Activated CD4-positive, alpha-beta T cell treated with anti-CD3 and anti-CD28 coated beads, Interleukin-2, amount 10 ng/mL, durations not matched to agents 24 days and 14 days (primary cell): ENCODE results near the gene NRP1. TPM values are rescaled to one million over a fixed set of nuclear protein-coding genes. Genes with fewer than 3 reads are reported as not detected.

Experiments
- DNase-seq: peaks from one replicate; pipeline ENCODE4 v3.0.0; 2022
- H3K27ac Mint-ChIP-seq: one replicate; pipeline ENCODE4 v1.8.0; 2022; ENCODE audit warnings: mild to moderate bottlenecking, mixed read lengths
- H3K27me3 Mint-ChIP-seq: one replicate; pipeline ENCODE4 v1.8.0; 2022; ENCODE audit warnings: mixed read lengths
- H3K36me3 Mint-ChIP-seq: one replicate; pipeline ENCODE4 v1.8.0; 2022; ENCODE audit warnings: low read depth, mild to moderate bottlenecking, mixed read lengths
- H3K4me1 Mint-ChIP-seq: one replicate; pipeline ENCODE4 v1.8.0; 2021; ENCODE audit warnings: mixed read lengths
- H3K4me3 Mint-ChIP-seq: one replicate; pipeline ENCODE4 v1.8.0; 2022; ENCODE audit warnings: mild to moderate bottlenecking, moderate library complexity, mixed read lengths
- H3K9me3 Mint-ChIP-seq: one replicate; pipeline ENCODE4 v1.8.0; 2021; ENCODE audit warnings: mixed read lengths
- intact Hi-C: fragments of 100-400 bp; cut with micrococcal nuclease; formaldehyde crosslinking; loops from one replicate; pipeline ENCODE4 v1.15.1; 2023
- total RNA-seq: library from RNA; stranded (reverse); gene quantifications from 2 replicates; pipeline ENCODE4 v1.2.3, GENCODE V29; 2022

NRP1 gene
- total RNA-seq, 1 donor from 2014 or later = 5.0 TPM

DNA sequence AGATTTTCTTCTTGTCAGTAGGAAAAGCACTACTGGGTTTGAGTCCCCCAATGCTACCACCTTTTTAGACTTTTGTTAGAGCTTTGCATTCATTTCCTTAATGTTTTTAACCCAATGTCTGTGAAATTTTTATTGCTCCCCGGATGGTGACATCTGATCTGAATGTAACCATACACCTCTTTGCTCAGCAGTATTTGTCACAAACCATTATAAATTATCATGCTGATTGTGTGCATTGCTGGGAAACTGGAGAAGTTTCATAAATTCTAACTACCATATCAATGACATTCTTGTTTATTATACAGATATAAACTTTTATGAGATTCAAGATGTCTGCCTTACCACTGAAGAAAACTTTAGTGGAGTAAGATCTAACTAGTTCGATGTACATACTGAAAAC is 8.5 kb downstream of the NRP1 start:
- H3K27me3 Mint-ChIP-seq = peaks cover 35% of the 10 kb centered on the region
- H3K4me1 Mint-ChIP-seq = peaks cover under 1% of the 10 kb centered on the region
- intact Hi-C loops = no loop called here
- H3K27ac Mint-ChIP-seq = no peak overlapping the region
- H3K4me3 Mint-ChIP-seq = no peak overlapping the region
- no peaks in the 10 kb centered on the region for H3K36me3 Mint-ChIP-seq
- DNase-seq = no peak
- H3K9me3 Mint-ChIP-seq = no peaks in the 10 kb centered on the region

DNA sequence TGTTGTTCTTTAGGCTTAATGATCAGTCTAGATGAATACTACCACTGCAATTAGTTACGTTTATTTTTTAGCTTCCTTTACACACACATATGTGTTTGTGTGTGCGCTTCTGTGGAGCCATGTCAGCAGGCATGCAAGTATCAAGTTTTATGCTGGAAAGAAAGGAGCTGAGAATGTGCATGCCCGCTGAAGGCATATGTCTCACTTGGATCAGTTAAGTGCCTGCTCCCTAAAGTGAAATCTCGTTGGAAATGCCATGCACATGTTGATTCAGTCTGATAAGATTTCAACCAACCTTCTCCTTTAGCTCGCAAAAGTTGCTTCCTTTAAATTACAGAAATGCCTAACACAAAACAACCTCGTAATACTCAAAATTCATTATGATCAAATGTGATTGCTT is 10.7 kb downstream of the NRP1 start:
- no peaks in the 10 kb centered on the region for H3K36me3 Mint-ChIP-seq
- no peak overlapping the region for H3K4me3 Mint-ChIP-seq
- intact Hi-C loops = no loop called here
- peaks cover 24% of the 10 kb centered on the region for H3K27me3 Mint-ChIP-seq
- H3K27ac Mint-ChIP-seq = no peak overlapping the region
- no peaks in the 10 kb centered on the region for H3K4me1 Mint-ChIP-seq
- no peak for DNase-seq
- no peaks in the 10 kb centered on the region for H3K9me3 Mint-ChIP-seq

DNA sequence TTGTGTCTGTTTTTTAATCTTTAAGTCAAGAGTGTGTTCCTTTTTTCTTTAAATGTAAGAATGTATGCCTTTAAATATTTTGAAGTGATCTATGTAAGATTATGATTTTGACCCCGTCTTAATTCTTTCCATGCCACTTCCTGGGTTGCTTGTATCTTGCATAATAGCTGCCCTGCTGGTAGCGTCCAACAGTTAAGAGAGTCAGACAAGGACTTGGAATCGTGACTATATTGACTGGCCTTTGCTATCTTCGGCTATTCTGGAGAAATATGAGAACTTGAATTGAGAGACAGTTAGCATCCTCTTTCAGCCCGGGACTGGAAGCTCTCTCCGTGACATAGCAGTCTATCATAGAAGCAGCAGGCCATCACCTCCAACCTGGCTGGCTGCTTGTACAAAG is 13.0 kb downstream of the NRP1 start:
- no peak for DNase-seq
- H3K4me1 Mint-ChIP-seq = no peaks in the 10 kb centered on the region
- no peaks in the 10 kb centered on the region for H3K36me3 Mint-ChIP-seq
- no peaks in the 10 kb centered on the region for H3K9me3 Mint-ChIP-seq
- no peak overlapping the region for H3K4me3 Mint-ChIP-seq
- H3K27me3 Mint-ChIP-seq = peaks cover 13% of the 10 kb centered on the region
- intact Hi-C loops = no loop called here
- no peak overlapping the region for H3K27ac Mint-ChIP-seq

- H3K9me3 Mint-ChIP-seq = peaks cover 5% of the 10 kb centered on the region
- H3K4me1 Mint-ChIP-seq = peaks cover 2% of the 10 kb centered on the region
- intact Hi-C loops = no loop called here
- H3K27me3 Mint-ChIP-seq = peaks cover 9% of the 10 kb centered on the region
- H3K4me3 Mint-ChIP-seq = no peak overlapping the region
- DNase-seq = no peak
- H3K27ac Mint-ChIP-seq = no peak overlapping the region
- H3K36me3 Mint-ChIP-seq = no peaks in the 10 kb centered on the region
Observed at GRCh38 chr10:33320288-33320687, 14.2 kb downstream of the NRP1 start.

DNA sequence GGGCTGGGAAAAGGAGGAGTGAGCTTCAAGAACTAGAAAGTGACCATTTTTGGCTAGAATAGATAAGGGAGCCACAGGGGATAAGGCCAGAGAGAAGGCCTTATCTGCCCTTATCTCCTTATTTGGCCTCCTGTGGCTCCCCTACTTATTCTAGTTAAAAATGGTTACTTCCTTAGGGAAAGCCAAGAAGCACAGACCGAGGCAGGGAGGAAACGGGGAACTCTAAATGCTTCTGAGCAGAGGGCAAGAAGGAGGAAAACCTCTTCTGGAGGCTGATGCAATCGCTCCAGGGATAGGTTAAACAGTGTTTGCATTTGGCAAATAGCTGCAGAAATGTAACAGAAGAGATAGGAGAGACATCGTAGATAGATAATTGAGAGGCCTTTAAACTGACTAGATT is 18.6 kb downstream of the NRP1 start:
- H3K27ac Mint-ChIP-seq = no peak overlapping the region
- H3K27me3 Mint-ChIP-seq = peaks cover 8% of the 10 kb centered on the region
- H3K36me3 Mint-ChIP-seq = no peaks in the 10 kb centered on the region
- H3K9me3 Mint-ChIP-seq = peaks cover 5% of the 10 kb centered on the region
- peaks cover 2% of the 10 kb centered on the region for H3K4me1 Mint-ChIP-seq
- no peak overlapping the region for H3K4me3 Mint-ChIP-seq
- intact Hi-C loops = no loop called here
- DNase-seq = no peak

DNA sequence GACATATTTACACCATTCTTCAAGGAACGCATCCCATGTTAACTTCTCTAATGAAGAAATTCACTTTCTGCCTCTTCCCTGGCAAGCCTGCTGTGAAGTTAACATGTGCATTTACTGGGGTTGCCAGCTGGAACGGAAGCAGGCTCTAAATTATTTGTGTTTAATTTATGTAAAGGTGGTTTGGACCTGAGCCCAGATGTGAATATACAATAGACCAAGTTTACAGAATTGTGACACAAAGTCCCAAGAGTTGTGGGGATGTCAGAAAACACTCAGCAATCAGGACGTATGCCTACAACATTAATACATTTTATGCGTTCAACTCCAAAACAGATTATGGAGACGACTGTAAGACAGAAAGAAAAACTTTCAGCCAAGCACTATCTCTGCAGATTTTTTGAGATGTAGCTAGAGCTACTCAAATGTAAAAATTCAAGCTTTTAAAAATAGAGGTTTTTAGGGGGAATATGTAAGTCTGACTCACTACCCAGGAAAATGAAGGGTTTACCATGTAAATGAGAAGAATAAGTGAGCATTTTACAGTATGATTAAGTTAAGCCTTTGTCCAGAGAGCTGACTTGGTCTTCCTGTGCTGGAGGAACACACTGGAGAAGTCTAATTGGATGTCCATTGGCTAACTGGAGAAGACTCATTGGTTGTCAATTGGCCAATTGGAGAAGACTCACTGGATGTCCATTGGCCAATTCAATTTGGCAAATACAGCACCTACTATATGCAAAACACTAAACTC is 19.5 kb downstream of the NRP1 start:
- no peak overlapping the region for H3K4me3 Mint-ChIP-seq
- peaks cover 5% of the 10 kb centered on the region for H3K9me3 Mint-ChIP-seq
- intact Hi-C loops = no loop called here
- peaks cover 2% of the 10 kb centered on the region for H3K4me1 Mint-ChIP-seq
- no peaks in the 10 kb centered on the region for H3K36me3 Mint-ChIP-seq
- H3K27ac Mint-ChIP-seq = no peak overlapping the region
- no peak for DNase-seq
- H3K27me3 Mint-ChIP-seq = peaks cover 8% of the 10 kb centered on the region

- Mint-ChIP-seq H3K27me3 (peaks cover 5% of the 10 kb centered on the region), H3K4me3 (no peak overlapping the region), H3K27ac (no peak overlapping the region), H3K36me3 (no peaks in the 10 kb centered on the region), H3K4me1 (peaks cover 2% of the 10 kb centered on the region), H3K9me3 (peaks cover 8% of the 10 kb centered on the region)
- intact Hi-C loops = no loop called here
- DNase-seq = no peak
Observed at GRCh38 chr10:33311640-33312039, 22.8 kb downstream of the NRP1 start.

- Mint-ChIP-seq H3K36me3 (no peaks in the 10 kb centered on the region), H3K9me3 (peaks cover 7% of the 10 kb centered on the region)
Observed at GRCh38 chr10:33310853-33311252, 23.6 kb downstream of the NRP1 start.

GRCh38 chr10:33309406-33309805 is 25.1 kb downstream of the NRP1 start:
- H3K4me1 Mint-ChIP-seq = no peaks in the 10 kb centered on the region
- H3K27me3 Mint-ChIP-seq = peaks cover 2% of the 10 kb centered on the region
- H3K27ac Mint-ChIP-seq = no peak overlapping the region
- H3K9me3 Mint-ChIP-seq = peaks cover 3% of the 10 kb centered on the region
- no peaks in the 10 kb centered on the region for H3K36me3 Mint-ChIP-seq
- no peak for DNase-seq
- intact Hi-C loops = no loop called here
- no peak overlapping the region for H3K4me3 Mint-ChIP-seq

More at GRCh38 chr10:33310853-33311252, 23.6 kb downstream of the NRP1 start:
- intact Hi-C loops = no loop called here
- H3K4me1 Mint-ChIP-seq = no peaks in the 10 kb centered on the region
- no peak overlapping the region for H3K27ac Mint-ChIP-seq
- no peak for DNase-seq
- H3K27me3 Mint-ChIP-seq = peaks cover 3% of the 10 kb centered on the region
- H3K4me3 Mint-ChIP-seq = no peak overlapping the region

DNA sequence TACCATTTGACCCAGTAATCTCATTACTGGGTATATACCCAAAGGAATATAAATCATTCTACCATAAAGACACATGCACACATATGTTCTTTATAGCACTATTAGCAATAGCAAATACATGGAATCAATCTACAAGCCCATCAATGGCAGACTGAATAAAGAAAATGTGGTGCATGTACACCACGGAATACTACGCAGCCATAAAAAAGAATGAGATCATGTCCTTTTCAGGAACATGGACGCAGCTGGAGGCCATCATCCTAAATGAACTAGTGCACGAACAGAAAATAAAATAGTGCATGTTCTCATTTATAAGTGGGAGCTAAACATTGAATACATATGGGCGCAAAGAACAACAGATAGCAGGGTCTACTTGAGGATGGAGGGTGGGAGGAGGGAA is 26.6 kb downstream of the NRP1 start:
- H3K27ac Mint-ChIP-seq = no peak overlapping the region
- intact Hi-C loops = no loop called here
- H3K4me3 Mint-ChIP-seq = no peak overlapping the region
- H3K27me3 Mint-ChIP-seq = no peaks in the 10 kb centered on the region
- H3K9me3 Mint-ChIP-seq = peaks cover 3% of the 10 kb centered on the region
- no peak for DNase-seq
- no peaks in the 10 kb centered on the region for H3K36me3 Mint-ChIP-seq
- no peaks in the 10 kb centered on the region for H3K4me1 Mint-ChIP-seq

- Mint-ChIP-seq H3K27me3 (no peaks in the 10 kb centered on the region), H3K4me1 (no peaks in the 10 kb centered on the region)
Observed at GRCh38 chr10:33306701-33307519, 27.6 kb downstream of the NRP1 start.

DNA sequence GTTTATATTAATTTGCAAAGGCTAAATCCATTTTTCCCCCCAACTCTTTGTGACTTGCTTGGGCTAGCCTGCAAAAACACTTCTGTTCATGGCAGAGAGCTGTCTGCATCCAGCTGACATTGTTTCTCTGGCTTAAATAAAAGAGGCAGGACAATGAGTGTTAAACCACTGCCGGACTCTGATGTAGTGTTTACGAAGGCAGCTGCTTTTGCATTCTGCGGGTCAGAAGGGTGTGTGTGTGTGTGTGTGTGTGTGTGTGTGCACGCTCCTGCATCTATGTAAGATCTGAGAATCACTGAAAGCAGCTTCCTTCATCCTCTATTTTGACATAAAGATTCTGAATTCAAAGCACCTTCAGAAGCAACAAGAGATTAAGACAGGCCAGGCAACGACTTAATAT is 28.3 kb downstream of the NRP1 start:
- Mint-ChIP-seq H3K9me3 (peaks cover 3% of the 10 kb centered on the region), H3K27ac (no peak overlapping the region)

More at GRCh38 chr10:33306701-33307519, 27.6 kb downstream of the NRP1 start:
- H3K9me3 Mint-ChIP-seq = peaks cover 3% of the 10 kb centered on the region
- DNase-seq = no peak
- H3K27ac Mint-ChIP-seq = no peak overlapping the region
- no peak overlapping the region for H3K4me3 Mint-ChIP-seq
- H3K36me3 Mint-ChIP-seq = no peaks in the 10 kb centered on the region
- intact Hi-C loops = no loop called here

GRCh38 chr10:33304423-33305225 is 29.8 kb downstream of the NRP1 start:
- Mint-ChIP-seq H3K4me1 (no peaks in the 10 kb centered on the region), H3K4me3 (no peak overlapping the region), H3K27ac (no peak overlapping the region), H3K36me3 (no peaks in the 10 kb centered on the region), H3K9me3 (peaks cover 3% of the 10 kb centered on the region), H3K27me3 (no peaks in the 10 kb centered on the region)
- intact Hi-C loops = no loop called here
- no peak for DNase-seq

More for the DNA sequence above, 28.3 kb downstream of the NRP1 start:
- Mint-ChIP-seq H3K27me3 (no peaks in the 10 kb centered on the region), H3K36me3 (no peaks in the 10 kb centered on the region), H3K4me1 (no peaks in the 10 kb centered on the region), H3K4me3 (no peak overlapping the region)
- intact Hi-C loops = no loop called here
- DNase-seq = no peak

DNA sequence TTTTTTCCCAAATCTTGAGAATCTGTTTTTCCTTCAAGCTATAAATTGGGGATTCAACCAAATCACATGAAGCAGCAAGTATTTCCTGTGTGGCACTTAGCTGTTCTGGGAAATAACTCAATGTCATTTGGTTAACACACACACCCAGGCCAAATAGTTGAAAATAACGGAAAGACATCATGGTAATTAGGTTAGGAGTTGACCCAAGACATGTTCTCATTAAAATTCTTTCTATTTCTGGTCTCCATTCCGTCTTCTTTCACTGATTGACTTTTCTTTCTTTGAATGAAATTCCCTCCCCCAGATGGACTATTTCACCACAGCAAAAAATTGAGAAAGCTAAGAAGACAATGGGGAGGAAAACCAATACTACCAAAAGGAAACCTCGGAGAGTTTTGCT is 30.5 kb downstream of the NRP1 start:
- no peak overlapping the region for H3K27ac Mint-ChIP-seq
- no peak overlapping the region for H3K4me3 Mint-ChIP-seq
- DNase-seq = no peak
- H3K27me3 Mint-ChIP-seq = no peaks in the 10 kb centered on the region
- intact Hi-C loops = no loop called here
- no peaks in the 10 kb centered on the region for H3K36me3 Mint-ChIP-seq
- H3K4me1 Mint-ChIP-seq = no peaks in the 10 kb centered on the region
- peaks cover 3% of the 10 kb centered on the region for H3K9me3 Mint-ChIP-seq
